Femur (tissue), 1 donor: ENCODE data around the gene CD37.

Source experiments
- DNase-seq: peaks from one replicate; pipeline ENCODE4 v3.0.0-alpha.2; 2017

The CD37 gene

DNA sequence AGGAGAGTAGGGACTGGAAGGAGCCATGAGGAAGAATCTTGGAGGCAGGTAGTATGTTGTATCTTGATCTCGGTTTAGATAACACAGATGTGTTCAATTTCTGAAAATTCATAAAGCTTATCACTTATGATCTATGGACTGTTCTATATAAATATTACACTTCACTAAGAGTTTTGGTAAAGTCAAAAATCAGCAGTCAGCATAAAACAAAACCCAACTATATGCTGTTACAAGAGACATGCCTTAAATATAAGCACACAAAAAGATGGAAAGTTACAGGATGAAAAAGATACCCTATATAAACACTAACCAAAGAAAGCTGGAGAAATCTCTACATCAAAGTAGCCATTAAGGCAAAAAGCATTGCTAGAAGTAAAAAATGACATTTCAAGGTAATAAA, 48.4 kb downstream of the CD37 start:
- DNase-seq = no peak

DNA sequence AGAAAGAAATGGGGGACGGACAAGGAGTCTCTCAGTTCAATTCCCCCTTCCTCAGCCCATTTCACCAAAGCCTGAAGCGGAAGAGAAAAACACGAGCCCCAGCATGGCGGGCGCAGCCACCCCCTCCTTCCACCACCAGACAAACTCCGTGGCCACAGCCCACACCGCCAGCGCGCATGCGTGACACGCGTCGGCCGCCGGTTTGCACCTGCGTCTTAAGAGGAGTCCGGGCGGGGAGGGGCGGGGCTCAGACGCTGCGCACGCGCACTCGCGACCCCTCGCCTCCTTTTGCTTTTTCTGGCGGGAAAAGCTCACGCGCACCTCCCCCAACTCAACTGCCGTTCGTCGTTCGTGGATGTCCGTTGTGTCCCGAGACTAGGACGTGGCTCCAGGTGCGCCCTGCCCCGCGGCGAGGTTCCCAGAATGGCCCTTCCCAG, 52.7 kb downstream of the CD37 start, which contains the start of gene KASH5:
Gene KASH5 (plus strand): TSS at position 314 of the 437 bp plus-strand sequence. CDS start 2,635 bp downstream, outside the sequence.
- peak; percentile 76 for DNase-seq

- no peak for DNase-seq
Measured at GRCh38 chr19:49389406-49389805, 54.2 kb downstream of the CD37 start.
